SK-N-SH (cell line): Measurements from ENCODE around the gene OCA2. TPM values are rescaled to one million over a fixed set of nuclear protein-coding genes. Genes with fewer than 3 reads are reported as not detected.

Source experiments
- CTCF ChIA-PET: fragments of 300-600, 350-600 bp; formaldehyde crosslinking; extraction: SDS; loops from one replicate; lab custom pipeline; 2021; lab: Yijun Ruan, JAX
- POLR2A ChIA-PET: fragments of 350-600 bp; sonication (Branson Sonifier 250); formaldehyde crosslinking; extraction: SDS; loops from one replicate; lab custom pipeline; 2020; ENCODE audit warnings: antibody characterized with exemption, inconsistent platforms; lab: Yijun Ruan, JAX
- DNase-seq: peaks from one replicate; pipeline ENCODE4 v3.0.0; 2012
- H2AFZ ChIP-seq: fragments of 200-600 bp; sonication (generic); 2 replicates; pipeline ENCODE4 v1.8.1; 2016; ENCODE audit warnings: antibody characterized with exemption, mild to moderate bottlenecking, low read depth
- H3F3A ChIP-seq: fragments of 200-600 bp; sonication (generic); replicated peaks from 2 replicates; pipeline ENCODE3; 2016; ENCODE audit warnings: antibody characterized with exemption, mild to moderate bottlenecking; ENCODE audit not compliant: insufficient read depth
- H3K27ac ChIP-seq, 2 experiments: fragments of 200-500 bp in 1 of 2; fragments of 200-600 bp in 1 of 2; sonication (Bioruptor generic) in 1 of 2; sonication (generic), shearing (Covaris generic) in 1 of 2; 2 replicates each; pipeline versions ENCODE4 v1.5.1 to v1.6.1; 2014 to 2016; ENCODE audit warnings: low read depth in 2 of 2, inconsistent platforms in 1 of 2, low read length in 1 of 2, mild to moderate bottlenecking in 1 of 2, mixed read lengths in 1 of 2
- H3K27me3 ChIP-seq: fragments of 200-600 bp; sonication (generic), shearing (Covaris generic); 2 replicates; pipeline ENCODE4 v1.6.1; 2016; ENCODE audit warnings: mixed run types; ENCODE audit not compliant: insufficient read depth
- H3K36me3 ChIP-seq, 2 experiments: fragments of 200-500 bp in 1 of 2; fragments of 200-600 bp in 1 of 2; sonication (Bioruptor generic) in 1 of 2; sonication (generic) in 1 of 2; replicated peaks in 1 of 2; 2 replicates each; pipeline versions ENCODE3 to v1.5.1; 2014 to 2016; ENCODE audit warnings: low read length in 1 of 2, mild to moderate bottlenecking in 1 of 2; ENCODE audit not compliant: insufficient read depth in 2 of 2, control insufficient read depth in 1 of 2
- H3K4me1 ChIP-seq, 2 experiments: fragments of 200-500 bp in 1 of 2; fragments of 200-600 bp in 1 of 2; sonication (Bioruptor generic) in 1 of 2; sonication (generic), shearing (Covaris generic) in 1 of 2; 2 replicates each; pipeline versions ENCODE4 v1.5.1 to v1.6.1; 2014 to 2016; ENCODE audit warnings: low read depth in 1 of 2, low read length in 1 of 2, mixed run types in 1 of 2; ENCODE audit not compliant: insufficient read depth in 2 of 2, control insufficient read depth in 1 of 2
- H3K4me2 ChIP-seq: fragments of 200-600 bp; sonication (generic), shearing (Covaris generic); 2 replicates; pipeline ENCODE4 v1.6.1; 2017; ENCODE audit warnings: mixed run types
- H3K4me3 ChIP-seq, 2 experiments: fragments of 200-500 bp in 1 of 2; fragments of 200-600 bp in 1 of 2; sonication (Bioruptor generic) in 1 of 2; sonication (generic), shearing (Covaris generic) in 1 of 2; 2 replicates each; pipeline versions ENCODE4 v1.5.1 to v1.8.1; 2014 to 2016; ENCODE audit warnings: low read depth in 2 of 2, inconsistent platforms in 1 of 2, low read length in 1 of 2, mild to moderate bottlenecking in 1 of 2, mixed read lengths in 1 of 2, moderate library complexity in 1 of 2
- H3K79me2 ChIP-seq: fragments of 200-600 bp; sonication (generic); 2 replicates; pipeline ENCODE4 v1.8.1; 2017; ENCODE audit warnings: mild to moderate bottlenecking; ENCODE audit not compliant: insufficient read depth
- H3K9ac ChIP-seq: fragments of 200-600 bp; sonication (generic); 2 replicates; pipeline ENCODE4 v1.6.1; 2017; ENCODE audit warnings: mixed run types
- H3K9me2 ChIP-seq: fragments of 200-600 bp; sonication (generic); 2 replicates; pipeline ENCODE4 v1.6.1; 2017; ENCODE audit warnings: mixed run types
- H3K9me3 ChIP-seq: fragments of 200-600 bp; sonication (generic); 2 replicates; pipeline ENCODE4 v1.6.1; 2017; ENCODE audit warnings: mixed run types, mild to moderate bottlenecking, moderate library complexity
- H4K20me1 ChIP-seq: fragments of 200-600 bp; sonication (generic); 2 replicates; pipeline ENCODE4 v1.6.1; 2017; ENCODE audit warnings: mild to moderate bottlenecking, mixed run types; ENCODE audit not compliant: insufficient read depth
- ELF1 ChIP-seq: IDR thresholded peaks from 2 replicates; pipeline ENCODE4 v1.4.0; 2012
- GABPA ChIP-seq: IDR thresholded peaks from 2 replicates; pipeline ENCODE4 v1.4.0; 2012; ENCODE audit warnings: low read depth, mild to moderate bottlenecking
- GATA2 ChIP-seq: sonication (generic); formaldehyde crosslinking; IDR thresholded peaks from 2 replicates; pipeline ENCODE4 v1.5.0; 2020; ENCODE audit warnings: mild to moderate bottlenecking, missing genetic modification reagents
- NRF1 ChIP-seq: IDR thresholded peaks from 2 replicates; pipeline ENCODE4 v1.6.1; 2012; ENCODE audit warnings: low read depth, mild to moderate bottlenecking, low read length
- PBX3 ChIP-seq: IDR thresholded peaks from 2 replicates; pipeline ENCODE4; 2012
- RFX5 ChIP-seq: IDR thresholded peaks from 2 replicates; pipeline ENCODE4 v1.6.1; 2012; ENCODE audit warnings: mild to moderate bottlenecking, improper control_type of control experiment, low read length
- TAF1 ChIP-seq: IDR thresholded peaks from 2 replicates; pipeline ENCODE4 v1.6.1; 2012; ENCODE audit warnings: low read depth, mild to moderate bottlenecking, low read length, moderate library complexity, borderline replicate concordance
- TEAD4 ChIP-seq: IDR thresholded peaks from 2 replicates; pipeline ENCODE4 v1.4.0; 2012; ENCODE audit warnings: mild to moderate bottlenecking, borderline replicate concordance; ENCODE audit not compliant: insufficient read depth
- YY1 ChIP-seq: IDR thresholded peaks from 2 replicates; pipeline ENCODE4 v1.4.0; 2012; ENCODE audit warnings: low read depth, mild to moderate bottlenecking
- ZBTB33 ChIP-seq: IDR thresholded peaks from 2 replicates; pipeline ENCODE4 v1.4.0; 2012; ENCODE audit warnings: low read depth, borderline replicate concordance
- WGBS: methylation state at CpG from one replicate; pipeline ENCODE4 v1.1.6; 2017; ENCODE audit warnings: low lambda C conversion rate; 5-methylcytosine and 5-hydroxymethylcytosine counted together
- polyA plus RNA-seq, 3 experiments: library from polyadenylated mRNA; depleted of rRNA; stranded (reverse); fragments of >200 nt; gene quantifications; 2 replicates each; pipeline ENCODE4 v1.2.3, GENCODE V29; 2012
- TF ChIP-seq, protein P1 (sequence below): IDR thresholded peaks from 2 replicates; pipeline ENCODE4 v1.4.0; 2012; ENCODE audit warnings: low read depth
- TF ChIP-seq, protein P2 (sequence below): IDR thresholded peaks from 2 replicates; pipeline ENCODE4 v1.4.0; 2012; ENCODE audit warnings: low read depth, borderline replicate concordance
- TF ChIP-seq, protein P3 (sequence below): fragments of 150-350 bp; IDR thresholded peaks from 2 replicates; pipeline ENCODE4 v1.6.1; 2017; ENCODE audit warnings: antibody characterized with exemption, low read length, low read depth, borderline replicate concordance
- TF ChIP-seq, protein P4 (sequence below): IDR thresholded peaks from 2 replicates; pipeline ENCODE4 v1.6.1; 2012; ENCODE audit warnings: mild to moderate bottlenecking, low read depth, low read length, moderate library complexity

Gene OCA2
- polyA plus RNA-seq, 1 of the 3 experiments (the other 2 are of a cell fraction): 0.16 TPM

GRCh38 chr15:27806396-27806795 lies 292.7 kb downstream of the OCA2 start (continued):
- TF ChIP-seq, protein P1, sequence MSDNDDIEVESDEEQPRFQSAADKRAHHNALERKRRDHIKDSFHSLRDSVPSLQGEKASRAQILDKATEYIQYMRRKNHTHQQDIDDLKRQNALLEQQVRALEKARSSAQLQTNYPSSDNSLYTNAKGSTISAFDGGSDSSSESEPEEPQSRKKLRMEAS: no peak
- TF ChIP-seq RFX5: no peak
- no peak for TF ChIP-seq PBX3
- TF ChIP-seq, protein P2, sequence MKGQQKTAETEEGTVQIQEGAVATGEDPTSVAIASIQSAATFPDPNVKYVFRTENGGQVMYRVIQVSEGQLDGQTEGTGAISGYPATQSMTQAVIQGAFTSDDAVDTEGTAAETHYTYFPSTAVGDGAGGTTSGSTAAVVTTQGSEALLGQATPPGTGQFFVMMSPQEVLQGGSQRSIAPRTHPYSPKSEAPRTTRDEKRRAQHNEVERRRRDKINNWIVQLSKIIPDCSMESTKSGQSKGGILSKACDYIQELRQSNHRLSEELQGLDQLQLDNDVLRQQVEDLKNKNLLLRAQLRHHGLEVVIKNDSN: no peak
- no peak for TF ChIP-seq YY1
- TF ChIP-seq TAF1: no peak
- no peak for TF ChIP-seq GATA2 (CRISPR knock-in tag)
- no peak for TF ChIP-seq ELF1
- TF ChIP-seq NRF1: no peak

- Histone ChIP-seq H3K27ac (no peak overlapping the region), H3K9ac (no peak overlapping the region), H3K9me2 (no peaks in the 10 kb centered on the region), H2AFZ (no peak overlapping the region), H4K20me1 (no peaks in the 10 kb centered on the region), H3K27me3 (no peaks in the 10 kb centered on the region), H3K79me2 (no peaks in the 10 kb centered on the region), H3K4me3 (no peak overlapping the region), H3F3A (no peaks in the 10 kb centered on the region), H3K36me3 (no peaks in the 10 kb centered on the region), H3K4me2 (no peak overlapping the region), H3K4me1 (no peaks in the 10 kb centered on the region), H3K9me3 (no peaks in the 10 kb centered on the region; the same call in 1 of the 2 replicates)
- TF ChIP-seq ZBTB33: no peak
- TF ChIP-seq RFX5: no peak
- no peak for TF ChIP-seq TEAD4
- no peak for TF ChIP-seq PBX3
- TF ChIP-seq, protein P3, sequence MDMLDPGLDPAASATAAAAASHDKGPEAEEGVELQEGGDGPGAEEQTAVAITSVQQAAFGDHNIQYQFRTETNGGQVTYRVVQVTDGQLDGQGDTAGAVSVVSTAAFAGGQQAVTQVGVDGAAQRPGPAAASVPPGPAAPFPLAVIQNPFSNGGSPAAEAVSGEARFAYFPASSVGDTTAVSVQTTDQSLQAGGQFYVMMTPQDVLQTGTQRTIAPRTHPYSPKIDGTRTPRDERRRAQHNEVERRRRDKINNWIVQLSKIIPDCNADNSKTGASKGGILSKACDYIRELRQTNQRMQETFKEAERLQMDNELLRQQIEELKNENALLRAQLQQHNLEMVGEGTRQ: no peak
- TF ChIP-seq GABPA: no peak
- TF ChIP-seq, protein P4, sequence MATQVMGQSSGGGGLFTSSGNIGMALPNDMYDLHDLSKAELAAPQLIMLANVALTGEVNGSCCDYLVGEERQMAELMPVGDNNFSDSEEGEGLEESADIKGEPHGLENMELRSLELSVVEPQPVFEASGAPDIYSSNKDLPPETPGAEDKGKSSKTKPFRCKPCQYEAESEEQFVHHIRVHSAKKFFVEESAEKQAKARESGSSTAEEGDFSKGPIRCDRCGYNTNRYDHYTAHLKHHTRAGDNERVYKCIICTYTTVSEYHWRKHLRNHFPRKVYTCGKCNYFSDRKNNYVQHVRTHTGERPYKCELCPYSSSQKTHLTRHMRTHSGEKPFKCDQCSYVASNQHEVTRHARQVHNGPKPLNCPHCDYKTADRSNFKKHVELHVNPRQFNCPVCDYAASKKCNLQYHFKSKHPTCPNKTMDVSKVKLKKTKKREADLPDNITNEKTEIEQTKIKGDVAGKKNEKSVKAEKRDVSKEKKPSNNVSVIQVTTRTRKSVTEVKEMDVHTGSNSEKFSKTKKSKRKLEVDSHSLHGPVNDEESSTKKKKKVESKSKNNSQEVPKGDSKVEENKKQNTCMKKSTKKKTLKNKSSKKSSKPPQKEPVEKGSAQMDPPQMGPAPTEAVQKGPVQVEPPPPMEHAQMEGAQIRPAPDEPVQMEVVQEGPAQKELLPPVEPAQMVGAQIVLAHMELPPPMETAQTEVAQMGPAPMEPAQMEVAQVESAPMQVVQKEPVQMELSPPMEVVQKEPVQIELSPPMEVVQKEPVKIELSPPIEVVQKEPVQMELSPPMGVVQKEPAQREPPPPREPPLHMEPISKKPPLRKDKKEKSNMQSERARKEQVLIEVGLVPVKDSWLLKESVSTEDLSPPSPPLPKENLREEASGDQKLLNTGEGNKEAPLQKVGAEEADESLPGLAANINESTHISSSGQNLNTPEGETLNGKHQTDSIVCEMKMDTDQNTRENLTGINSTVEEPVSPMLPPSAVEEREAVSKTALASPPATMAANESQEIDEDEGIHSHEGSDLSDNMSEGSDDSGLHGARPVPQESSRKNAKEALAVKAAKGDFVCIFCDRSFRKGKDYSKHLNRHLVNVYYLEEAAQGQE: no peak
- POLR2A ChIA-PET: no interaction called here
- 74% methylated on average over 41 of the region's 54 CpGs for WGBS
- CTCF ChIA-PET: no interaction called here
- no peak for DNase-seq
Measured at GRCh38 chr15:27805261-27806220, 293.6 kb downstream of the OCA2 start.
